ENCODE results near the gene KIRREL1. TPM values are rescaled to one million over a fixed set of nuclear protein-coding genes. Genes with fewer than 3 reads are reported as not detected.

Gene KIRREL1
- total RNA-seq, 1 donor from 2014 or later: 39.5 TPM

- H3K27me3 ChIP-seq: no peaks in the 10 kb centered on the region
- no peaks in the 10 kb centered on the region for H3K9me3 ChIP-seq (ENCODE audit: low read depth)
- Mint-ChIP-seq H3K27me3 (ENCODE audit: insufficient read depth, low read depth) (no peaks in the 10 kb centered on the region), H3K4me3 (peak overlapping the region; percentile 4), H3K36me3 (peaks cover 6% of the 10 kb centered on the region), H3K27ac (no peak overlapping the region), H3K4me1 (peaks cover 89% of the 10 kb centered on the region), H3K9me3 (no peaks in the 10 kb centered on the region)
- no peaks in the 10 kb centered on the region for H3K36me3 ChIP-seq
- H2AFZ ChIP-seq (replicated peaks): no peak overlapping the region
- H3K4me3 ChIP-seq: no peak overlapping the region
- no peak for DNase-seq (ENCODE audit: low spot score)
- peaks cover 41% of the 10 kb centered on the region for H4K20me1 ChIP-seq (ENCODE audit: low read depth)
- H3K9ac ChIP-seq: no peak overlapping the region
- no peak for TF ChIP-seq CTCF (IDR thresholded peaks at IDR 0.05)
- no peak for TF ChIP-seq EZH2phosphoT487 (IDR thresholded peaks at IDR 0.05)
- TF ChIP-seq EZH2 (IDR thresholded peaks at IDR 0.05): no peak
- H3K79me2 ChIP-seq (ENCODE audit: low read depth): peaks cover 94% of the 10 kb centered on the region
- H3K27ac ChIP-seq: no peak overlapping the region
- peak overlapping the region; percentile 5 for H3K4me2 ChIP-seq
- peaks cover 52% of the 10 kb centered on the region for H3F3A ChIP-seq (ENCODE audit: low read depth)
- H3K4me1 ChIP-seq: peaks cover 87% of the 10 kb centered on the region
Measured at GRCh38 chr1:158020886-158021620, 27.6 kb downstream of the KIRREL1 start.

GRCh38 chr1:158021721-158022120 lies 28.3 kb downstream of the KIRREL1 start:
- no peak for DNase-seq (ENCODE audit: low spot score)
- Histone ChIP-seq H3K9me3 (ENCODE audit: low read depth) (no peaks in the 10 kb centered on the region), H3K79me2 (ENCODE audit: low read depth) (peaks cover 94% of the 10 kb centered on the region), H3K27ac (no peak overlapping the region), H3K4me1 (peaks cover 87% of the 10 kb centered on the region), H3K36me3 (no peaks in the 10 kb centered on the region), H3K9ac (no peak overlapping the region), H3K4me2 (no peak overlapping the region), H3K27me3 (no peaks in the 10 kb centered on the region), H3K4me3 (no peak overlapping the region), H2AFZ (replicated peaks) (no peak overlapping the region), H4K20me1 (ENCODE audit: low read depth) (peaks cover 41% of the 10 kb centered on the region), H3F3A (ENCODE audit: low read depth) (peaks cover 50% of the 10 kb centered on the region)
- H3K4me3 Mint-ChIP-seq: no peak overlapping the region
- H3K27me3 Mint-ChIP-seq (ENCODE audit: insufficient read depth, low read depth): no peaks in the 10 kb centered on the region
- no peaks in the 10 kb centered on the region for H3K9me3 Mint-ChIP-seq
- no peak for TF ChIP-seq EZH2 (IDR thresholded peaks at IDR 0.05)
- no peak for TF ChIP-seq EZH2phosphoT487 (IDR thresholded peaks at IDR 0.05)
- no peak for TF ChIP-seq CTCF (IDR thresholded peaks at IDR 0.05)
- H3K27ac Mint-ChIP-seq: peak overlapping the region; percentile 40
- peaks cover 89% of the 10 kb centered on the region for H3K4me1 Mint-ChIP-seq
- peaks cover 6% of the 10 kb centered on the region for H3K36me3 Mint-ChIP-seq

GRCh38 chr1:158022554-158023312 lies 29.3 kb downstream of the KIRREL1 start:
- H3K27me3 Mint-ChIP-seq (ENCODE audit: insufficient read depth, low read depth): no peaks in the 10 kb centered on the region
- Histone ChIP-seq H3K4me1 (peaks cover 77% of the 10 kb centered on the region), H2AFZ (replicated peaks) (no peak overlapping the region), H3K79me2 (ENCODE audit: low read depth) (peaks cover 94% of the 10 kb centered on the region), H3K27ac (peak overlapping the region; percentile 35), H3F3A (ENCODE audit: low read depth) (peaks cover 40% of the 10 kb centered on the region), H3K27me3 (no peaks in the 10 kb centered on the region), H3K9me3 (ENCODE audit: low read depth) (no peaks in the 10 kb centered on the region), H4K20me1 (ENCODE audit: low read depth) (peaks cover 44% of the 10 kb centered on the region), H3K4me3 (no peak overlapping the region), H3K36me3 (no peaks in the 10 kb centered on the region), H3K9ac (no peak overlapping the region), H3K4me2 (no peak overlapping the region)
- TF ChIP-seq EZH2 (IDR thresholded peaks at IDR 0.05): no peak
- no peaks in the 10 kb centered on the region for H3K9me3 Mint-ChIP-seq
- no peak overlapping the region for H3K4me3 Mint-ChIP-seq
- H3K36me3 Mint-ChIP-seq: peaks cover 6% of the 10 kb centered on the region
- H3K4me1 Mint-ChIP-seq: peaks cover 91% of the 10 kb centered on the region
- no peak for DNase-seq (ENCODE audit: low spot score)
- peak overlapping the region; percentile 52 for H3K27ac Mint-ChIP-seq

Measured in neural progenitor cell (in vitro differentiated cells).